Activated CD4-positive, alpha-beta memory T cell treated with anti-CD3 and anti-CD28 coated beads for 36 hours (primary cell): ENCODE results near the gene CD7. TPM values are rescaled to one million over a fixed set of nuclear protein-coding genes. Genes with fewer than 3 reads are reported as not detected.

ENCODE experiments used
- CTCF ChIA-PET: fragments of 350-600 bp; sonication (Branson Sonifier 250); formaldehyde crosslinking; loops from one replicate; lab custom pipeline; 2021; ENCODE audit warnings: antibody characterized with exemption, inconsistent platforms; lab: Charles Lee
- POLR2A ChIA-PET: fragments of 350-600 bp; sonication (Branson Sonifier 250); formaldehyde crosslinking; loops from one replicate; lab custom pipeline; 2021; ENCODE audit warnings: antibody characterized with exemption; lab: Charles Lee
- DNase-seq: peaks from one replicate; pipeline ENCODE4 v3.0.0-alpha.2; 2020
- H3K27ac Mint-ChIP-seq: one replicate; pipeline ENCODE4 v1.8.0; 2021; ENCODE audit warnings: mixed read lengths
- H3K27me3 Mint-ChIP-seq: one replicate; pipeline ENCODE4 v1.8.0; 2021; ENCODE audit warnings: mixed read lengths
- H3K36me3 Mint-ChIP-seq: one replicate; pipeline ENCODE4 v1.8.0; 2021; ENCODE audit warnings: mixed read lengths
- H3K4me1 Mint-ChIP-seq: one replicate; pipeline ENCODE4 v1.8.0; 2021; ENCODE audit warnings: low read depth, mixed read lengths
- H3K4me3 Mint-ChIP-seq: one replicate; pipeline ENCODE4 v1.8.0; 2021; ENCODE audit warnings: mild to moderate bottlenecking, mixed read lengths
- H3K9me3 Mint-ChIP-seq: one replicate; pipeline ENCODE4 v1.8.0; 2021; ENCODE audit warnings: mixed read lengths
- intact Hi-C: fragments of 100-400 bp; cut with micrococcal nuclease; formaldehyde crosslinking; loops from one replicate; pipeline ENCODE4 v1.15.1; 2023
- total RNA-seq, 2 experiments: library from RNA; stranded (reverse); gene quantifications; one replicate each; pipeline ENCODE4 v1.2.3, GENCODE V29; 2021

Gene CD7
- total RNA-seq, 2 experiments from 2014 or later: 570 to 574 TPM

- Mint-ChIP-seq H3K4me3 (no peak overlapping the region), H3K36me3 (peaks cover 58% of the 10 kb centered on the region), H3K9me3 (no peaks in the 10 kb centered on the region), H3K27ac (peak overlapping the region; percentile 74), H3K4me1 (peaks cover 70% of the 10 kb centered on the region), H3K27me3 (no peaks in the 10 kb centered on the region)
- DNase-seq: no peak
- CTCF ChIA-PET: interaction anchor here (0.8 to 2.4 kb wide), 2 partner anchors 22 to 52 kb away, joined by 3 to 5 read pairs; no protein-coding TSS in a partner anchor
- POLR2A ChIA-PET: interaction anchor here (1.2 kb wide), 1 partner anchor 28 kb away, joined by 3 read pairs; no protein-coding TSS in a partner anchor
- intact Hi-C loops: no loop called here
Measured at GRCh38 chr17:82269138-82269881, 48.1 kb downstream of the CD7 start.

GRCh38 chr17:82267575-82268379 lies 49.6 kb downstream of the CD7 start:
- DNase-seq: peak; percentile 73
- CTCF ChIA-PET: interaction anchor here (0.7 kb wide), 1 partner anchor 53 kb away, joined by 3 read pairs; no protein-coding TSS in a partner anchor
- no peaks in the 10 kb centered on the region for H3K27me3 Mint-ChIP-seq
- peak overlapping the region; percentile 84 for H3K27ac Mint-ChIP-seq
- peaks cover 62% of the 10 kb centered on the region for H3K36me3 Mint-ChIP-seq
- H3K4me3 Mint-ChIP-seq: peak overlapping the region; percentile 32
- POLR2A ChIA-PET: interaction anchor here (0.5 to 1.8 kb wide), 4 partner anchors 16 to 157 kb away, joined by 3 to 9 read pairs (median 4); no protein-coding TSS in a partner anchor
- no peaks in the 10 kb centered on the region for H3K9me3 Mint-ChIP-seq
- peaks cover 71% of the 10 kb centered on the region for H3K4me1 Mint-ChIP-seq
- intact Hi-C loops: no loop called here

GRCh38 chr17:82266142-82266541 lies 51.3 kb downstream of the CD7 start:
- DNase-seq: no peak
- H3K27me3 Mint-ChIP-seq: no peaks in the 10 kb centered on the region
- POLR2A ChIA-PET: no interaction called here
- H3K4me1 Mint-ChIP-seq: peaks cover 61% of the 10 kb centered on the region
- intact Hi-C loops: no loop called here
- peak overlapping the region; percentile 76 for H3K27ac Mint-ChIP-seq
- H3K9me3 Mint-ChIP-seq: peaks cover 1% of the 10 kb centered on the region
- H3K36me3 Mint-ChIP-seq: peaks cover 63% of the 10 kb centered on the region
- no peak overlapping the region for H3K4me3 Mint-ChIP-seq
- CTCF ChIA-PET: interaction anchor here (1.0 to 1.5 kb wide), 3 partner anchors 30 to 60 kb away, joined by 3 to 5 read pairs (median 4); no protein-coding TSS in a partner anchor

Other genes with a start within 250 kb of the CD7 start
- 100 to 1,000 TPM; 209 to 212 TPM for gene FASN, start 219.4 kb downstream of the CD7 start, total RNA-seq
- 10 to 100 TPM; 49.6 to 51.7 TPM for gene CCDC57, start 104.8 kb downstream of the CD7 start, total RNA-seq
- gene SLC16A3, start 88.6 kb downstream of the CD7 start, total RNA-seq: 10 to 100 TPM; 97.4 to 99.7 TPM
- 100 to 1,000 TPM; 110 to 111 TPM for gene CSNK1D, start 43.9 kb downstream of the CD7 start, total RNA-seq
- gene SECTM1, start 16.2 kb upstream of the CD7 start, total RNA-seq: 10 to 100 TPM; 12.2 to 12.7 TPM
- gene TEX19, start 41.6 kb upstream of the CD7 start, total RNA-seq: not detected
- gene UTS2R, start 54.2 kb upstream of the CD7 start, total RNA-seq: not detected
- gene HEXD, start 100.7 kb upstream of the CD7 start, total RNA-seq: 10 to 100 TPM; 21.7 to 26.0 TPM
- gene OGFOD3, start 101.0 kb upstream of the CD7 start, total RNA-seq: 10 to 100 TPM; 29.7 to 32.2 TPM
- 100 to 1,000 TPM; 333 to 343 TPM for gene CYBC1, start 133.1 kb upstream of the CD7 start, total RNA-seq
- 100 to 1,000 TPM; 101 to 110 TPM for gene NARF, start 141.1 kb upstream of the CD7 start, total RNA-seq
- 10 to 100 TPM; 49.3 to 60.8 TPM for gene FOXK2, start 202.1 kb upstream of the CD7 start, total RNA-seq